Fibroblast of pulmonary artery (primary cell): Measurements from ENCODE around the gene HNF4A.
A peak's percentile ranks its signal among the peaks of the same experiment; 100 is the strongest.

Experiments
- DNase-seq: peaks from one replicate; pipeline ENCODE4 v3.0.0-alpha.2; 2010; ENCODE audit warnings: low read depth
- H3K4me3 ChIP-seq: replicated peaks from 2 replicates; pipeline ENCODE4 v1.5.1; 2011; ENCODE audit warnings: low read depth, mild to moderate bottlenecking, control low read depth, low read length, moderate library complexity
- TF ChIP-seq, protein P1 (sequence below): IDR thresholded peaks from 2 replicates; pipeline ENCODE4 v1.5.1; 2011; ENCODE audit warnings: mild to moderate bottlenecking, control low read depth, low read length, inconsistent platforms; ENCODE audit errors: missing control alignments

The HNF4A gene

DNA sequence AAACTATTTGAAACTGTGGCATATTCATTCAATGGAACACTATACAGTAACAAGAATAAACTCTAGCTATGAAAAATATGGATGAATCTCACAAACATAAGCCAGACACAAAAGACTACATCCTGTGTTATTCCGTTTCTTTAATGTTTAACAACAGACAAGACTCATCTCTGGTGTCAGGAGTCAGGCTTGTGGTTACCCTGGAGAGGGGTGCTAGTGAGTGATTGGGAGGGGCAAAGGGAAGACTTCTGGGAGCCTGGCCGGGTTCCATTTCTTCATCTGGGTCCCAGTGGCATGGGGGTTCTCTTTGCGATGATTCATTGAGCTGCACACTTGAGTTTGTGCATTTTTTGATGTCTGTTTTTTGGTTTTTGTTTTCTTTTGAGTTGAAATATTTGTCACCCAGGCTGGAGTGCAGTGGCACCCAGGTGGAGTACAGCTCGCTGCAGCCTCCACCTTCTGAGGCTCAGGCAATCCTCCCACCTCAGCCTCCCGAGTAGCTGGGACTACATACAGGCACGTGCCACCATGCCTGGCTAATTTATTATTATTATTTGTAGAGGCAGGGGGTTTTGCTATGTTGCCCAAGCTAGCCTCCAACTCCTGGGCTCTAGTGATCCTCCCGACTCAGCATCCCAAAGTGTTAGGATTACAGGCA is 98.9 kb downstream of the HNF4A start:
- DNase-seq = no peak
- TF ChIP-seq, protein P1, sequence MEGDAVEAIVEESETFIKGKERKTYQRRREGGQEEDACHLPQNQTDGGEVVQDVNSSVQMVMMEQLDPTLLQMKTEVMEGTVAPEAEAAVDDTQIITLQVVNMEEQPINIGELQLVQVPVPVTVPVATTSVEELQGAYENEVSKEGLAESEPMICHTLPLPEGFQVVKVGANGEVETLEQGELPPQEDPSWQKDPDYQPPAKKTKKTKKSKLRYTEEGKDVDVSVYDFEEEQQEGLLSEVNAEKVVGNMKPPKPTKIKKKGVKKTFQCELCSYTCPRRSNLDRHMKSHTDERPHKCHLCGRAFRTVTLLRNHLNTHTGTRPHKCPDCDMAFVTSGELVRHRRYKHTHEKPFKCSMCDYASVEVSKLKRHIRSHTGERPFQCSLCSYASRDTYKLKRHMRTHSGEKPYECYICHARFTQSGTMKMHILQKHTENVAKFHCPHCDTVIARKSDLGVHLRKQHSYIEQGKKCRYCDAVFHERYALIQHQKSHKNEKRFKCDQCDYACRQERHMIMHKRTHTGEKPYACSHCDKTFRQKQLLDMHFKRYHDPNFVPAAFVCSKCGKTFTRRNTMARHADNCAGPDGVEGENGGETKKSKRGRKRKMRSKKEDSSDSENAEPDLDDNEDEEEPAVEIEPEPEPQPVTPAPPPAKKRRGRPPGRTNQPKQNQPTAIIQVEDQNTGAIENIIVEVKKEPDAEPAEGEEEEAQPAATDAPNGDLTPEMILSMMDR = no peak
- H3K4me3 ChIP-seq = no peak overlapping the region

DNA sequence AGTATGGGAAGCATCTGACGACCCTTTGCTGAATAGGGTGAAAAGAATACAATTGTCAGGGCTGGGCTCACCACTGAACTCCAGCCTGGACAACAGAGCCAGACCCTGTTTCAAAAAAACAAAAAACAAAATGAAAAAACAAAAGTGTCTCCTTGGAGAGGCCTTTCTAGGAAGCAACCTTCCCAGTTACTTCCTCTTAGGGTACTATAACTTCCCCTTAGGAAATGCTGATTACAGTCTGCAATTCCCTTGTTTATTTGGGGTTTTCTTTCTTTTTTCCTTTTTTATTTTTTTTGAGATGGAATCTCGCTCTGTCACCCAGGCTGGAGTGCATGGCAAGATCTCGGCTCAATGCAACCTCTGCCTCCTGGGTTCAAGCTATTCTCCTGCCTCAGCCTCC is 99.6 kb downstream of the HNF4A start:
- no peak overlapping the region for H3K4me3 ChIP-seq
- TF ChIP-seq, protein P1 = no peak
- DNase-seq = no peak

DNA sequence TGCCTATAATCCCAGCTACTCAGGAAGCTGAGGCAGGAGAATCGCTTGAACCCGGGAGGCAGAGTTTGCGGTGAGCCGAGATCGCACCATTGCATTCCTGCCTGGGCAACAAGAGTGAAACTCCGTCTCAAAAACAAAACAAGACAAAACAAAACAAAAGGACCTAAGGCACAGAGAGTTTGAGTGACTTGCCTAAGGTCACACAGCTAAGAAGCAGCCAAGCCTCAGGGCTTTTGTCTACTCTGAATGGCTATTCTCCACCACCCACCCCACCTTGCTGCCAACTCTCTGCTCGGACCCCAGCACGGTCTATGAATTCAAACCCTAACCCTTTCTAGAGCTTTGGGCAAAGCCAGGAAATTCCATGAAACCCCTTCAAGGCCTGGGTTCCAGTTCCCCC is 101.1 kb downstream of the HNF4A start:
- no peak overlapping the region for H3K4me3 ChIP-seq
- TF ChIP-seq, protein P1 = no peak
- DNase-seq = no peak

DNA sequence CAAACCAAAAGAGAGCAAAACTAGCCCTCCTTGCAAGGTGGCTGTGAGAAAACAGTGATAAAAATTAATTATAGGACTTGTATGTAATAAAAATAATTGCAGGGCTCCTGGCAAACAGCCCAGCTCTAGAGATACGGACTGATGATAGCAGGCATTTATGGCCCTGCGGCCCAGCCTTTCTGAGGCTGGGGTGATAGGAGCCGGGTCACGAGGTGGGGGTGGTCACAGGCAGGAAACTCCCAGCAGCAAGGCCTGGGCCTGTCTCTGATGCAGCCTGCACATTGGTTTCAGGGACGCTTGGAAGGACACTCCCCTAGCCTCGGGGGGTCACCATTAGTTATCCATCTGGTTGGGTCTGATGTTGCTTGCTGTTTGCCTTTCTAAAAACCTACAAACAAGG is 101.5 kb downstream of the HNF4A start:
- no peak overlapping the region for H3K4me3 ChIP-seq
- DNase-seq = no peak
- TF ChIP-seq, protein P1 = no peak

DNA sequence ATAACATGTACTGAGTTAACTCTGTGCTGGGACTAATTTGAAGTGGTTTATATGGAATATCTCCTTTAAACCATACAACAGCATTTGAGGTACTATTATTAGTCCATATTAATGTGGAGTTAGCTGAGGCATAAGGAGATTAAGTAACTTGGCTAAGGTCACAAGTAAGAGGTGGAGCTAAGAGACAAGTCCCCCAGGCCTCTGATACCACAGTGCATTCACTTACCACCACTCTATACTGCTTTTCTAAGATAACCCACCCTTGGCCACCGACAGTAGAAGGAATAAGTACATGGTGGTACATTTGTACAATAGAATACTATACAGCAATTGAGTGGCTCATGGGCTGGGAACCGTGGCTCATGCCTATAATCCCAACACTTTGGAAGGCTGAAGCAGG is 103.8 kb downstream of the HNF4A start:
- no peak overlapping the region for H3K4me3 ChIP-seq
- TF ChIP-seq, protein P1 = no peak
- no peak for DNase-seq

DNA sequence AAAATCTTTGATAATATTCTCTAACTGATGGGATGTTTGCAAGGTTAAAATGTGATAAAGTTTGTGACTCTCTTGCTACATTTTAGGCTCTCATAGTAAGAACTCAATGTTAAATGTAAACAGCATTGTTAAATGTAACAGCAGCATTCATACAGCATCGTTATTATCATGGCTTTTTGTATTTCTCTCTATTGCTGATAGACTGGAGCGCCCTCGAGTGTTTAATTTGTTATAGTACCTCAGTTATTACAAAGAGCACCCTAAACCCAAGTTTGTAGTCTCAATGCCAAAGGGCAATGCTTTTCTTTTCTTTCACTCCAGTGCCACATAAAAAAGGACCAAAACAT is 105.3 kb downstream of the HNF4A start:
- no peak overlapping the region for H3K4me3 ChIP-seq
- TF ChIP-seq, protein P1 = peak; percentile 53
- peak; percentile 57 for DNase-seq

DNA sequence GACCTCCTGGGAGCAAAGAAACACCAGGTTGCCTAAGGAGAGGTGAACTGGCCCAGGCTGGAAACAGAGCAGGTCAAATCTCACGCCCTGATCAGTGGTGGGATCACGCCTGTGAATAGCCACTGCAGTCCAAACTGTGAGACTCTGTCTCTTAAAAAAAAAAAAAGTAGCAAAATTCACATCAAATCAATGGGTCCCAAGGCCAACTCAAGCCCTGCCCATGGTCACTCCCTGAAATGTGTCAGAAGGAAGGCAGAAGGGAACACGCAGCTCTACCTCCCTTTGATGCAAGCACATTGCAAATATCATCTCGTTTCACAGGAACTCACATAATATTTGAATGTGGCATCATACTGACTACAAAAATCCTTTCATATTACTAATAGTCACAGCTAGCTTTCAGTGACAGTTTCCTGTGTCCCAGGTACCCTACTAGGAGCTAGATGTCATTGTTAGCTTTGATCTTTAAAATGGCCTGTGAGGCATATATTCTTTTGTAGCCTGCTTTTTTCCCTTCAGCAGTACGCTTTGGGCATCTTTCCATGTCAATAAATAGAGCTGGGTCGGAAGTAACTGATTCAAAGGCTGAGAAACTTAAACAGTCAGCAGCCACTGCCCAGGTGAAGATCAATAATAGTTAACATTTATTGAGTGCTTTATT is 105.8 kb downstream of the HNF4A start:
- DNase-seq = no peak
- H3K4me3 ChIP-seq = no peak overlapping the region
- TF ChIP-seq, protein P1 = no peak
